Muscle of leg (tissue), 11 donors: Measurements from ENCODE around the gene SPATC1L. TPM values are rescaled to one million over a fixed set of nuclear protein-coding genes. Genes with fewer than 3 reads are reported as not detected.
"Not testable (repeated sequence)": the region's sequence is repeated elsewhere in the genome, so short reads cannot be mapped to it uniquely, and the experiment has no call there.

Source experiments
- DNase-seq: peaks from one replicate; pipeline ENCODE4 v3.0.0; 2013
- H3K27ac ChIP-seq: one replicate; pipeline ENCODE4 v1.5.1; 2013; ENCODE audit warnings: mild to moderate bottlenecking, low read length, control low read depth
- H3K27me3 ChIP-seq: one replicate; pipeline ENCODE4 v1.6.1; 2013; ENCODE audit warnings: low read length; ENCODE audit not compliant: control insufficient read depth, insufficient read depth
- H3K36me3 ChIP-seq: one replicate; pipeline ENCODE4 v1.6.1; 2013; ENCODE audit warnings: low read length; ENCODE audit not compliant: control insufficient read depth, insufficient read depth
- H3K4me1 ChIP-seq: one replicate; pipeline ENCODE4 v1.6.1; 2013; ENCODE audit warnings: low read length; ENCODE audit not compliant: control insufficient read depth, insufficient read depth
- H3K4me3 ChIP-seq: one replicate; pipeline ENCODE4 v1.5.1; 2013; ENCODE audit warnings: low read length, control low read depth
- H3K9me3 ChIP-seq: replicated peaks from 2 replicates; pipeline ENCODE4 v1.6.1; 2013; ENCODE audit warnings: low read depth, low read length; ENCODE audit not compliant: control insufficient read depth
- WGBS: methylation state at CpG from one replicate; pipeline ENCODE4 v1.1.5; 2013; ENCODE audit warnings: missing lambda C conversion rate; ENCODE audit not compliant: insufficient coverage; 5-methylcytosine and 5-hydroxymethylcytosine counted together
- polyA plus RNA-seq, 8 donors: library from polyadenylated mRNA; unstranded; fragments of 120-200 nt; gene quantifications; one replicate each; pipeline versions ENCODE4 v1.2.1 to v1.2.3, GENCODE V29; 2013; ENCODE audit warnings: inconsistent platforms in 1 of 8, low replicate concordance in 1 of 8; ENCODE audit not compliant: insufficient read length in 8 of 8, insufficient read depth in 1 of 8
- total RNA-seq: library from RNA; stranded (reverse); fragments of 120-200 nt; gene quantifications from one replicate; pipeline ENCODE4 v1.2.4, GENCODE V29; 2013

SPATC1L gene
- total and polyA plus RNA-seq, 9 donors: 5.7 to 17.2 (median 10.8) TPM

DNA sequence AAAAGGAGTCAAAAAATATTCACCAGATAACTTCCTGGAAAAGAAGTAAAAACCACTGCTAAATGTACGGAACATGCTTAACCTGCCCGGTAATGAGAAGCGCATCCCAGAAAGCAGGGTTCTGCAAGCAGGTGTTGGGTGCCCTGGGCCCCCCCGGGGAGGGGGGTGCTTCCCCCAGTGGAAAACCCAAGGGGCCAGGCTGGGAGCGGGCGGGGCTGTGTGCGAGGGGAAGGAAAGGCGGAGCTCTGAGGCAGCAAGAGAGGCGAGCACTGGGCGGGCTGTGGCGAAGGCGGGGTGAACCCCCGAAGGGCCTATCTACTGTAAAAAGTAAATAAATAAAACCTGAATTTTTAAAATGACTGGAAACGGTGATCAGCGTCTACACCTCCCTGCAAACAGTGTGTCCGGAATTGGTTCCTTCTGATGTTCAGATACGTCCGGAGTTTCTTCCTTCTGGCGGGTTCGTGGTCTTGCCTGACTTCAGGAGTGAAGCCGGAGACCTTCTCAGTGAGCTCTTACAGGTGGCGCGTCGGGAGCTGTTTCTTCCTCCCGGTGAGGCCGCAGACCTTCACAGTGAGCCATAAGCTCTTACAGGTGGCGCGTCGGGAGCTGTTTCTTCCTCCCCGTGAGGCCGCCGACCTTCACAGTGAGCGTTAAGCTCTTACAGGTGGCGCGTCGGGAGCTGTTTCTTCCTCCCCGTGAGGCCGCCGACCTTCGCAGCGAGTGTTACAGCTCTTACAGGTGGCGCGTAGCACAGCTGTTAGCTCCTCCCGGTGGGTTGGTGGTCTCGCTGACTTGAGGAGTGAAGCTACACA is 42.3 kb downstream of the SPATC1L start:
- peaks cover 6% of the 10 kb centered on the region for H3K4me1 ChIP-seq
- no peaks in the 10 kb centered on the region for H3K36me3 ChIP-seq
- no peak overlapping the region for H3K4me3 ChIP-seq
- WGBS: 82% methylated on average over 36 of the region's 45 CpGs
- H3K27me3 ChIP-seq: peaks cover 23% of the 10 kb centered on the region
- H3K9me3 ChIP-seq: no peaks in the 10 kb centered on the region
- DNase-seq: no peak
- no peak overlapping the region for H3K27ac ChIP-seq

DNA sequence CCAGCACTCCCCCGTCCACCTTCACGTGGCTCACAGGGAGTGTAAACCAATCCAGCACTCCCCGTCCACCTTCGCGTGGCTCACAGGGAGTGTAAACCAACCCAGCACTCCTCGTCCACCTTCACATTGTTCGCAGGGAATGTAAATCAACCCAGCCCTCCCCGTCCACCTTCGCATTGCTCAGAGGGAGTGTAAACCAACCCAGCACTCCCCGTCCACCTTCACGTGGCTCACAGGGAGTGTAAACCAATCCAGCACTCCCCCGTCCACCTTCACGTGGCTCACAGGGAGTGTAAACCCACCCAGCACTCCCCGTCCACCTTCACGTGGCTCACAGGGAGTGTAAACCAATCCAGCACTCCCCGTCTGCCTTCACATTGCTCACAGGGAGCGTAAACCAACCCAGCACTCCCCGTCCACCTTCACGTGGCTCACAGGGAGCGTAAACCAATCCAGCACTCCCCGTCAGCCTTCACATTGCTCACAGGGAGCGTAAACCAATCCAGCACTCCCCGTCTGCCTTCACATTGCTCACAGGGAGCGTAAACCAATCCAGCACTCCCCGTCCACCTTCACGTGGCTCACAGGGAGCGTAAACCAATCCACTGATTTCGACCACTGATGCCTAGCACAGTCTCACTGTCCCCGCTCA is 43.8 kb downstream of the SPATC1L start:
- H3K9me3 ChIP-seq, DNase-seq, H3K36me3 ChIP-seq, H3K4me3 ChIP-seq, H3K27ac ChIP-seq: not testable (repeated sequence)
- WGBS: 22% methylated on average over 27 of the region's 29 CpGs
- peaks cover 13% of the 10 kb centered on the region for H3K4me1 ChIP-seq
- H3K27me3 ChIP-seq: peaks cover 23% of the 10 kb centered on the region

DNA sequence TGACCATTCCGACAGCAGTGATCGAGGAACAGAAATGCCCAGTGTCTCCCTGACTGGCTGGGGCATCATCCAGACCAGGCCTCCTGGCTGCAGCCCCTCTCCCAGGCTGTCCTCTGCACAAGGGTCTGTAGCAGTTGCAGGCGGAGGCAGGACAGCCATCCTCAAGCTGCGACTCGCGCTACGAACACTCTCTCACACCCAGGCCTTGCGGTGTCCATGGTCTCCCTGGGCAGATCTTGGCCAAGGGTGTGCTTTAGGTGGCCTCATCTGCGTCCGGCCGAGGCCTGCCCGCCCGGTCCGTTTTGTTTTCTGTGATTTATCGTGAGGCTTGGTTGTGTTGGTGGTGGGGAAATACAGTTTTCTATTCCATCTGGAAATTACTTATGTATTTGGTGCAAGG is 44.6 kb downstream of the SPATC1L start:
- no peaks in the 10 kb centered on the region for H3K36me3 ChIP-seq
- H3K9me3 ChIP-seq: no peaks in the 10 kb centered on the region
- no peak overlapping the region for H3K4me3 ChIP-seq
- H3K27me3 ChIP-seq: peaks cover 25% of the 10 kb centered on the region
- DNase-seq: no peak
- peaks cover 13% of the 10 kb centered on the region for H3K4me1 ChIP-seq
- WGBS: 90% methylated on average over 4 of the region's 15 CpGs
- no peak overlapping the region for H3K27ac ChIP-seq

DNA sequence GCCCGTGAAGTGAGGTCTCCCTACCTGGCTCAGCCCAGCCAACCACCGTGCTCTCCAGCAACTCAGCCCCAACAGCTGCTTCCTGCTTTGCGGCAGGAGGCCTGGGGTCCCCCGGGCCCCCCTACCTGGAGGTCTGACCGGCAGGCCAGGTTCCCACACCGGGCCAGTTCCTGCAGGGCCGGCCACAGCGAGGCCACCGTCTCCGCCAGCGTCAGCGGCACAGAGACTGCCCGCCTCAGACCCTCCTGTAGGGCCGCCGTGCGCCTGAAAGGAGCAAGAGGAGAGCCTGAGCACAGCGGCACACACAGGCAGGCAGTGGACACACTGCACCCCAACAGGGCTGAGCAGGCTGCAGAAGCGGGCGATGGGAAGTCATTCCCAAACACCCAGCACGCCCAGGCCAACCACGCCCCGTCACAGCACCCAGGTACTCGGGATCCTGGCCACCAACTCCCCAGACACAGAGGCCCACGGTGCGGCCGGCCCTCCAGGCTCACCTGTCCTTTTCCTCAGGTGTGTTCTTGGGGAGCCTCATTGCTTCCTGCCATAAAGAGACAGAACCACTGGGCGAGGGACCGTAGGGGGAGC is 45.8 kb downstream of the SPATC1L start:
- no peaks in the 10 kb centered on the region for H3K9me3 ChIP-seq
- no peak for DNase-seq
- peaks cover 25% of the 10 kb centered on the region for H3K27me3 ChIP-seq
- H3K36me3 ChIP-seq: no peaks in the 10 kb centered on the region
- 77% methylated on average over 21 of the region's 28 CpGs for WGBS
- H3K27ac ChIP-seq: no peak overlapping the region
- no peak overlapping the region for H3K4me3 ChIP-seq
- peaks cover 6% of the 10 kb centered on the region for H3K4me1 ChIP-seq

DNA sequence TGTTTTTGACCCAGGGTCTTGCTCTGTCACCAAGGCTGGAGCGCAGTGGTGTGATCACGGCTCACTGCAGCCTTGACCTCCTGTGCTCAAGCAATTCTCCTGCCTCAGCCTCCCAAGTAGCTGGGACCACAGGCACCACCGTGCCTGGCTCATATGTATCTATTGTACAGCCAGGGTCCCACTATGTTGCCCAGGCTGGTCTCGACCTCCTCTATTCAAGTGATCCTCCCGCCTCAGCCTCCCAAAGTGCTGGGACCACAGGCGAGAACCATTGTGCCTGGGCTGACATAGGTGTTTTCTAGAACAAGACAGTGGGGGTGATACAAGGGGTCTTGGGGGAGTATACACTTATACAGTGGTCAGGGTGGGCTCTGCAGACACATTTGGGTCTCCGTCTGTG is 46.4 kb downstream of the SPATC1L start:
- Histone ChIP-seq H3K36me3 (no peaks in the 10 kb centered on the region), H3K27ac (no peak overlapping the region), H3K4me3 (no peak overlapping the region), H3K27me3 (peaks cover 25% of the 10 kb centered on the region), H3K9me3 (no peaks in the 10 kb centered on the region), H3K4me1 (peaks cover 8% of the 10 kb centered on the region)
- WGBS: 76% methylated on average over 5 of the region's 7 CpGs
- no peak for DNase-seq

DNA sequence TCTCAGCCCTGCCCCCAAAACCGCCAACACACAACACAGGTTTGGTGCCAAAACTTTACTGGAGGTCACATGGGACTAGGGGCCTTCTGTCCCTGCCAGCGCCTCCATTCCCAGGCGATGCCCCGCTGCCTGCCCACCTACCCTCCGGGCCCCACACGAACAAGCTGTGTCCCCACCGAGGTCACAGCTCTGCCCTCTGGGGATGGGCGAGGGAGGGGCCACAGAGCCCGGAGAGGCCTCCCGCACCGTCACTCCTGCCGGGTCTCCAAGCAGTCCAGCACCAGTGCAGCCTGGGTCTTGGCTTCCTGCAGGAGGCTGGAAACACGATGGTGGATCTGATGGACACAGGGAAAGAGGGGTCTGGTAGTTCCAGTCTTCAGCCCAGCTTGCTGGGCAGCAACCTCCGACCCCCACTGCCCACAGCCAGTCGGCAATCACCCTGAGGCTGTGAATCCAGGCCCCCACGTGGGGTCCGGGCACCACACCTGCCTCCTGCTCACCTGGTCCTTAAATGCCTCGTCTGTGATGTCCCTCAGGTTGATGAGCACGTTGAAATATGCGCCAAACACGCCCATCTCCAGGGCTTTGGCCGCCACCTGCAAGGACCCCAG is 47.4 kb downstream of the SPATC1L start:
- no peak for DNase-seq
- H3K27me3 ChIP-seq: peaks cover 18% of the 10 kb centered on the region
- no peak overlapping the region for H3K4me3 ChIP-seq
- 69% methylated on average over 21 of the region's 22 CpGs for WGBS
- H3K36me3 ChIP-seq: peaks cover 4% of the 10 kb centered on the region
- H3K9me3 ChIP-seq: no peaks in the 10 kb centered on the region
- H3K27ac ChIP-seq: no peak overlapping the region
- H3K4me1 ChIP-seq: peaks cover 9% of the 10 kb centered on the region

DNA sequence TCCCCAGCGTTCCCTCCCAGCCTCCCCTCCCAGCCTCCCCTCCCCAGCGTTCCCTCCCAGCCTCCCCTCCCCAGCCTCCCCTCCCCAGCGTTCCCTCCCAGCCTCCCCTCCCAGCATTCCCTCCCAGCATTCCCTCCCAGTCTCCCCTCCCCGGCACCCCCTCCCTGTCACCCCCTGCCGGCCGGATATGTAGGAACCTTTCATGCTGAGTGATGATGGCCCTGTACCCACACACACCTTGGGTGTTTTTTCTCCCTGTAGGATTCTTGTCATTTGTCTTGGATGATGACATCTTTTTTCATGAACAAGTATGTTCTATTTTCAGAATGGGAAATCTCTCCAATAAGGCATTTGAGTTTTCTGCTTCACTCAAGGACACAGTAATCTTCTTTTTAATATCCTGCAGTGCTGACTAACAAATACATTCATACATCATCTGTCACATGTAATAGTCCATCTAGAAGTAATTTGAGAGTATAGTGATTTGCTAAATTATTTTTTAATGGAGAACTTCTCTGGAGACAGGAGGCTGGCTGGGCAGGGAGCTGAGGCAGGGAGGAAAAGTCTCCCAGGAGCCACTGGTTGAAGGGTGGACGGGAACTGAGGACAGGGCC is 48.4 kb downstream of the SPATC1L start:
- H3K27me3 ChIP-seq: peaks cover 14% of the 10 kb centered on the region
- H3K27ac ChIP-seq: no peak overlapping the region
- H3K9me3 ChIP-seq: no peaks in the 10 kb centered on the region
- DNase-seq: no peak
- H3K4me1 ChIP-seq: peaks cover 9% of the 10 kb centered on the region
- WGBS: 20% methylated on average over 1 of the region's 7 CpGs
- H3K36me3 ChIP-seq: peaks cover 4% of the 10 kb centered on the region
- H3K4me3 ChIP-seq: no peak overlapping the region

DNA sequence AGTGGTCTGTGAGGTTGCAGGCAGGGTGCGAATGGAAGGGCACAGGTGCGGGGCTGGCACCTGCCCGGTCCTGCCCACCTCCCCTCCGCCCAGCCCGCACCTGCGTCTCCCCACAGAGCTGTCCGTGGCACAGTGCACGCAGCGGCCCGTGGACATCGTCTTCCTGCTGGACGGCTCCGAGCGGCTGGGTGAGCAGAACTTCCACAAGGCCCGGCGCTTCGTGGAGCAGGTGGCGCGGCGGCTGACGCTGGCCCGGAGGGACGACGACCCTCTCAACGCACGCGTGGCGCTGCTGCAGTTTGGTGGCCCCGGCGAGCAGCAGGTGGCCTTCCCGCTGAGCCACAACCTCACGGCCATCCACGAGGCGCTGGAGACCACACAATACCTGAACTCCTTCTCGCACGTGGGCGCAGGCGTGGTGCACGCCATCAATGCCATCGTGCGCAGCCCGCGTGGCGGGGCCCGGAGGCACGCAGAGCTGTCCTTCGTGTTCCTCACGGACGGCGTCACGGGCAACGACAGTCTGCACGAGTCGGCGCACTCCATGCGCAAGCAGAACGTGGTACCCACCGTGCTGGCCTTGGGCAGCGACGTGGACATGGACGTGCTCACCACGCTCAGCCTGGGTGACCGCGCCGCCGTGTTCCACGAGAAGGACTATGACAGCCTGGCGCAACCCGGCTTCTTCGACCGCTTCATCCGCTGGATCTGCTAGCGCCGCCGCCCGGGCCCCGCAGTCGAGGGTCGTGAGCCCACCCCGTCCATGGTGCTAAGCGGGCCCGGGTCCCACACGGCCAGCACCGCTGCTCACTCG is 52.2 kb downstream of the SPATC1L start:
- Histone ChIP-seq H3K9me3 (no peaks in the 10 kb centered on the region), H3K4me3 (no peak overlapping the region), H3K27me3 (peaks cover 2% of the 10 kb centered on the region), H3K27ac (no peak overlapping the region), H3K4me1 (peaks cover 13% of the 10 kb centered on the region), H3K36me3 (peaks cover 22% of the 10 kb centered on the region)
- 93% methylated on average over 85 of the region's 85 CpGs for WGBS
- no peak for DNase-seq

DNA sequence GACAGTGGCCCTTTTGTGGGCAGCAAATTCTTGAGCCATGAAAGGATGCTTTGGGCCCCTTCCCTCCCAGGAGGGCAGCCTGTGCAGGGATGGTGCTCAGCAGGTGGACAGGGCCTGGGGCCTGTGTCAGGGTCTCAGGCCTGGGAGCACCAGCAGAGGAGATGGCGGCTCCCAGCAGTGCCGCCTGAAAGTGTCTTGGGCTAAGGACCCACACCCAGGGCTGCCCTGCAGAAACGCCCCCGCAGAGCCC is 52.7 kb downstream of the SPATC1L start:
- DNase-seq: no peak
- H3K4me3 ChIP-seq: no peak overlapping the region
- H3K36me3 ChIP-seq: peaks cover 28% of the 10 kb centered on the region
- H3K9me3 ChIP-seq: no peaks in the 10 kb centered on the region
- H3K27ac ChIP-seq: no peak overlapping the region
- 82% methylated on average over 4 of the region's 4 CpGs for WGBS
- peaks cover 2% of the 10 kb centered on the region for H3K27me3 ChIP-seq
- H3K4me1 ChIP-seq: peaks cover 11% of the 10 kb centered on the region
